HG03378 (cell line): Measurements from ENCODE around the gene GRIN2A.

ENCODE experiments used
- ATAC-seq: cut with Tn5 transposase; IDR thresholded peaks from one replicate; pipeline ENCODE4 v1.9.1; 2021; ENCODE audit warnings: mild to moderate bottlenecking, moderate library complexity; ENCODE audit not compliant: unreplicated experiment

Gene GRIN2A

DNA sequence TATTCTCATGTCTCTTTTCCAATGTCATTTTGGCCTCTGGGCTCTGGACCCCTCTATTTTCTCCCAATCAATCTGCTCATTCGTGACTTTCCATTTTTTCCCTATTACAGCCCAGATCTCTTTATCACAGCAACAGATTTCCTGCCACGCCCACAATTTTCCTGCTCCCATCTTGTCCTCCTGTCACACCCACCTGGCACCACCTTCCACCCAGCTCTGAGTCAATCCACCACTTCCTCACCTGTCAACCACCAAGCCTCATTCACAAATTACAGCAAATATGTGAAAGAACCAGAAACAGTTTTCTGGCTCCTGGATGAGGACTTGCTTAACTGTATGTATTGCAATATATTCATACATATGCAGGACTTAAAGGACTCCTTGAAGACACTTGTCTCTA lies 311.3 kb downstream of the GRIN2A start:
- no peak for ATAC-seq

DNA sequence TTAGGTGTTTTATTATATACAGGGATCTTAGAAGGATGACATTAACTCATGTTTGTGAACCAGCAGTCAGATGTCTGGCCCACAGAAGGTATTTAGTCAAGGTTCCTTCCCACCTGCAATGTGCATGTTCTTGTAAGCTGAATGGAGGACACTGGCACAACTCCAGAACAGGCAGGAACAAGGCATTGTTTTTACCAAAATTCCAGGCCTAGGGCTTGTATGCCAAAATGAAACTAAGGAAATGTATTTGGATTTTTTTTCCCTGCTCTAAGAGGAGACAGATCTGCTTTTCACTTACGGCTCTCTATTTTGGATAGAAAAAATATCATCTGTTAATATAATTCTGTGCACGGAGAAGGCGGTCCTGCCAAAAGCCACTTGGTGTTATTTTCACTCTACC lies 312.5 kb downstream of the GRIN2A start:
- no peak for ATAC-seq

DNA sequence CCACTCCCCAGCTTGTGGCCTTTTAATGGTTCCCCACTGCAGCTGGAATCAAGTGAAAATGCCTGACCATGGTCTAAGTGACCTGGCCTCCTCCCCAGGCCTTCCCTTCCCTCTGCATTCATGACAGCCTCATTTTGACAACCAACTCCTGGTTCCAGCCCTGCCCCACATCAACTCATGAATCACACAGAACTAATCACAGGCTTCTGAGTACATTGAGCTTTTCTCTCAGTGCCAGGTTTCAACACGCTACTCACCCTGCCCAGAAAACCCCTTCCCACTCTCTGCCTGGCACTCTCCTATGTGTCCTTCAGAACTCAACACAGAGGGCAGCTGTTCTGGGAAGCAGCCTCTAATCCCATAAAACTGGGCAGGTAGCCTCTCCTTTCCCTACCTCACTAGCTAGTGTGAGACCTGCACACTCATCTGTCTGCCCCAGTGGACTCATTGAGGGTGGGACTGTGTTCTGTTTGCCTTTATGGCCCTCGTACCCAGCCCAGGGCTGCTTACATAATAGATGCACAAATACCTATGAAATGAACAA lies 313.6 kb downstream of the GRIN2A start:
- ATAC-seq = no peak

DNA sequence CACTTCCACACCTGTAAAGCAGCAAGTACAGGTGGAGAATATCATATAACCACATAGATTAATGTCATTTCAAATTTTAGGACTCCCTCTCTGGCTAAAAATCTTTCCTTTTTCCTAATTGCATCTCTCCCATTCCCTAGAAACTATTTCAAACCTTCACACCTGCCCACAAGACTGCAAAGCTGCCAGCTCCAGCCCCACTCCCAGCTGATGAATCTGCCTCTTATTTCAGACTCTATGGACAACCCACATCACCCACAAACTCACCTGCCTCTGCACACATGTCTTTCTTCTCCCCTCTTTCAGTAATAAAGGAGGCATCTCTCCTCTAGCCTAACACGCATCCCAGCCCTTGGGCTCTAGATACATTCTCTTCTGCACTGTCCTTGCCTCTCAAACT lies 315.1 kb downstream of the GRIN2A start:
- ATAC-seq = no peak

GRCh38 chr16:9864461-9864860 lies 317.8 kb downstream of the GRIN2A start:
- ATAC-seq = no peak

- no peak for ATAC-seq
Observed at GRCh38 chr16:9862327-9862726, 319.9 kb downstream of the GRIN2A start.

DNA sequence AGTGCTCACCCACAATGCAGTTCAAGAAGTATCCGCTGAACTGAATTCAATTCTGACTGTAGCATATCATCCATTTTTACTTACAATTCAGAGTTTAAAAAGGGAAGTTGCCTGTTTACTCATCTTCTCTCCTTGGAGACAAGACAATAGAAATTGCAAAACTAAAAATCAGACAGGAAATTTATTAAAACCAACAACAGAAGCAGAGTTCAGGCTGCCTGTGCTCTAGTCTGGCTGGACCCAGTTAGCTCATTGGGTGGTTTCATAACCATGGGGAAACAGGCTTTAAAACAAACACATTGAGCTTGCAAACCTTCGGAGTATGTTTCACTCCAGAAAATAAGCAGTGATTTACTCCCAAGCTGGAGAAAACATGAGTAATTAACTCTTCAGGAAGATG lies 321.4 kb downstream of the GRIN2A start:
- ATAC-seq = no peak

DNA sequence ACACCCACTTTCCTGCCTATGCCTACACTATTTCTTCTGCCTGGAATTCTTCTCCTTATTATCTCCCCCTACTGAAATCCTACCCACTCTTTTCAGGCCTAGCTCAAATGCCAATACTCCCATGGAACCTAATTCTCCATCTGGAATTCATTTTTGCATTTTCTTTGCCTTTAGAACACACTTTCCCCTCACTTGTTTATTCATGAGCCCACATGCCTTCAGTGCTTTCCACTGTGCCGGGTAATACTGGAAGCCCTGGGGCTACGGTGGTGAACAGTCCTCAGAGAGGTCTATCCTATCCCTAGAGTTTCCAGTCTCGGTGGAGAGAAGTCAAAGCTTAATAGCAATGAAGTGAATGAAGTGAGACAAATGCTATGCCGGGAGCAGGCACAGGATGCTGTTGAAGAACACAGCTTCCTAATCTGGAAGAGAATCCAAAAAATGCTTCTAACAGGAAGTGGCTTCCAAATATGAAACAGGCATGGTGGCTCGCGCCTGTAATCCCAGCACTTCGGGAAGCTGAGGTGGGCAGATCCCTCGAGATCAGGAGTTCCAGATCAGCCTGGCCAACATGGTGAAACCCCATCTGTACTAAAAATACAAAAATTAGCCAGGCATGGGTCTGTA lies 322.4 kb downstream of the GRIN2A start:
- no peak for ATAC-seq

DNA sequence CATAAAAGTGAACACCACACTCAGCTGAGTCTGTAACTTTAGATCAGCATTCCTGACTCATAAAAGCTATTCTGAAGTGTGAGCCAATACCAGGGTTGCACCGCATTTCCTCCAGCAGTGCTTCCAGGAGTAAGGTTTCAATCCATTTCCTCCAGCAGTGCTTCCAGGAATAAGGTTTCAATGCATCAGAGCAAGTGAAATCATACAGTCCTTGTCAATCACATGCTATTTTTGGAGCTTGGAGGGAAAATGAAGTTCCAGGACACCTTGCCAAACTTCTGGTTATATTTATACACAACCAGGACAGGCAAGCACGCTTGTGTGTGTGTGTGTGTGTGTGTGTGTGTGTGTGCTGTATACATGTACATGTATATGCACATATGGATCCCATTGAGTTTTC lies 327.6 kb downstream of the GRIN2A start:
- ATAC-seq = no peak

DNA sequence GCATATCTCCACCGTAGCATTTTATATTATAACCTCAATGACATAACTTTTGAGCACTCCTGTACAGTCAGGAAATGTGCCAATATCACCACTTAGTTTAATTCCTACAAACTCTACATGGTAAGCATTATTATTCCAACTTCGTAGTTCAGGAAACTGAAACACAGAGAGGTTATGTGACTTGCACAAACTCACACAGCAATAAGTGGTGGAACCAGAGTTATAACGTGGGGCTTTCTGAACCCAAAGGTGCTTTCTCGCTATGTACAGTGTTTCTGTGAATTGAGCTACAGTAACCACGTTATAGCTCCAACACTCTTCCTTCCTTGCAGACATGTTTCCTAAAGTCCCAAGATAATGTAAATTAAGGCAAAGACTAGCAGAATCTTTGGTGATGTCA lies 330.2 kb downstream of the GRIN2A start:
- ATAC-seq = no peak

GRCh38 chr16:9850817-9851216 lies 331.4 kb downstream of the GRIN2A start:
- no peak for ATAC-seq

GRCh38 chr16:9849697-9850245 lies 332.5 kb downstream of the GRIN2A start:
- no peak for ATAC-seq

DNA sequence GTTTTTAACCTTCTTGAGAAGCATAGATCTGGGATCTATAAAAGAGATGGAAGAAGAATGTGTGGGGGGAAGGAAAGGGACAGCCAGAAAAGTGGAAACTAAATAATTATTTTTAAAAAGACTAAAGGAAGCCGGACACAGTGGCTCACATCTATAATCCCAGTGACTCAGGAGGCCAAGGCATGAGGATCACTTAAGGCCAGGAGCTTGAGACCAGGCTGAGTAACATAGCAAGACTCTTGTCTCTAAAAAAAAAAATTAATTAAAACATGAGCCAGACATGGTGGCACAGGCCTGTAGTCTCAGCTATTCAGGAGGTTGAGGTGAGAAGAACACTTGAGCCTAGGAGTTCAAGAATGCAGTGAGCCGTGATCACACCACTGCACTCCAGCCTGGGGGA lies 335.1 kb downstream of the GRIN2A start:
- ATAC-seq = no peak

- ATAC-seq = no peak
Observed at GRCh38 chr16:9846362-9847099, 335.7 kb downstream of the GRIN2A start.

- ATAC-seq = no peak
Observed at GRCh38 chr16:9845661-9846361, 336.4 kb downstream of the GRIN2A start.

GRCh38 chr16:9844361-9844760 lies 337.9 kb downstream of the GRIN2A start:
- no peak for ATAC-seq

DNA sequence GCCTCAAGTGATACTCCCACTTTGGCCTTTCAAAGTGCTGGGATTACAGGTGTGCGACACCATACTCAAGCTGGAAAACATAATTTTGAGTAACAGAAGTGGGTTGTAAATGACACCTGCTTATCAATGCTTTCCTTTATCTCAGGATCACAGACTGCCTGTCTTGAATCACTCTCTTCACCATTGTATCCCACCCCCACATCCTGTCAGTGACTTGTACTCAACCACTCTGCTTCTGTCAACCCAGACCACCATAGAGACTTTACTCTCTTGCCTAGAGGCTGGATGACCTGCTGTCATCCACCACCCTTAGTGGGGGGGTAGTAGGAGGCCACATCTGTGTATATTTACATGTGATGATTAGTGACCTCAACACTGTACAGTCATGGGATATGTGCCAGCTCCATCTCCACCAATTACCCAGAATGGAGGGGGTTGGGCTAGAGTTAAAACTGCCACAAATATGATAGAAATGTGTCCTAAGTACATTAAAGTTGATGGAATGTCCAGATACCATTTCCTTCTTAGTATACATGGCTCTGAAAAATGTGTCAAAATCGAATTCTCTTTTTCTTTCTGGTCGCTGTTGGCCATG lies 338.7 kb downstream of the GRIN2A start:
- ATAC-seq = no peak

GRCh38 chr16:9840761-9841665 lies 341.2 kb downstream of the GRIN2A start:
- ATAC-seq = no peak

DNA sequence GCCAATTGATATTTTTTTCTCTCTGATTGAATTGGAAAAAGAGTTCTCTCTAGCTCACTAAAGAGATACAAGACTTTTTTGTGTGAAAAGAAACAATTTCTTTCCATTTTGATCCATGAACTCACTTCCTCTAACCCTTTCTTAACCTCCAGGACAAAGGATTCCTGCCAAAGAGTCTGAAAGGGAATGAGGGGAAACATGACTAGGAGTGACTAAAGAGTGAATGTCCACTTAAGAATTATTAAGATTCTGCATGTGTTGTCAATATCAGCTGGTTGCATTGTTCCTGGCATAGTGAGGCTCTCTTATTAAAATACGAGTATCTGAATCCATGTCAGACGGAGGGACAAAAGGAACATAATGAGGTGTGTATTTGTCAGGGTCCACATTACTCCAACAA lies 344.7 kb downstream of the GRIN2A start:
- no peak for ATAC-seq

- no peak for ATAC-seq
Observed at GRCh38 chr16:9836118-9836736, 346.0 kb downstream of the GRIN2A start.
